ENCODE results near the gene MTUS2.

DNA sequence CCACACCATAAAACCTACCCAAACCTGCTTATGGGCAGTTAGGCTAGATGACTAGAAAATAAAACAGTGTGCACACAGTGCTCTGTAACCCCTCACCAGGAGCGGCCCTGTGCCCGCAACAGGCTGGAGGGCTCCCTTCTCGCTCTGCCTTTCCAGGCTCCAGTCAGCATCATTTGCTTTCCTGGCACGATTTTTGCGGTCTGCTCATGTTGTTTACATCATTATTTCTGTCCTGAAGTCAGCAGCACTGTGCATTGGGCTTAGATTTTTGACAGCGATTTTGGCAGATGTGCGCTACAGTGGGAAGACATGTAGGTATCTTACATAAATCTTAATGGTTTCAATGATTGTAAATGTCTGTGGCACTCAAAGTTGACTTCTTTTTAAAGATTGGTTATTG is 344.0 kb downstream of the MTUS2 start:
- TF ChIP-seq, protein P1, sequence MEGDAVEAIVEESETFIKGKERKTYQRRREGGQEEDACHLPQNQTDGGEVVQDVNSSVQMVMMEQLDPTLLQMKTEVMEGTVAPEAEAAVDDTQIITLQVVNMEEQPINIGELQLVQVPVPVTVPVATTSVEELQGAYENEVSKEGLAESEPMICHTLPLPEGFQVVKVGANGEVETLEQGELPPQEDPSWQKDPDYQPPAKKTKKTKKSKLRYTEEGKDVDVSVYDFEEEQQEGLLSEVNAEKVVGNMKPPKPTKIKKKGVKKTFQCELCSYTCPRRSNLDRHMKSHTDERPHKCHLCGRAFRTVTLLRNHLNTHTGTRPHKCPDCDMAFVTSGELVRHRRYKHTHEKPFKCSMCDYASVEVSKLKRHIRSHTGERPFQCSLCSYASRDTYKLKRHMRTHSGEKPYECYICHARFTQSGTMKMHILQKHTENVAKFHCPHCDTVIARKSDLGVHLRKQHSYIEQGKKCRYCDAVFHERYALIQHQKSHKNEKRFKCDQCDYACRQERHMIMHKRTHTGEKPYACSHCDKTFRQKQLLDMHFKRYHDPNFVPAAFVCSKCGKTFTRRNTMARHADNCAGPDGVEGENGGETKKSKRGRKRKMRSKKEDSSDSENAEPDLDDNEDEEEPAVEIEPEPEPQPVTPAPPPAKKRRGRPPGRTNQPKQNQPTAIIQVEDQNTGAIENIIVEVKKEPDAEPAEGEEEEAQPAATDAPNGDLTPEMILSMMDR (IDR thresholded peaks at IDR 0.05) = no peak
- TF ChIP-seq POLR2A (IDR thresholded peaks at IDR 0.05) (no peak), POLR2AphosphoS5 (IDR thresholded peaks at IDR 0.05) (no peak)
